K562 (cell line): ENCODE results near the gene ZNF157. TPM values are rescaled to one million over a fixed set of nuclear protein-coding genes. Genes with fewer than 3 reads are reported as not detected.
A peak's percentile ranks its signal among the peaks of the same experiment; 100 is the strongest.

ENCODE experiments used
- ATAC-seq: fragments of 200-7000 bp; cut with Tn5 transposase; 3 replicates; pipeline ENCODE4 v1.9.1; 2020; ENCODE audit warnings: moderate library complexity
- BruUV-seq: library from RNA; stranded (reverse); fragments of 400-500 nt; replicated peaks from 2 replicates; lab custom pipeline; 2021; lab: Mats Ljungman, UMichigan
- CTCF ChIA-PET: fragments of 300-600 bp; formaldehyde crosslinking; extraction: SDS; loops from one replicate; lab custom pipeline; 2021; ENCODE audit warnings: low intra/inter-chr PET ratio; lab: Yijun Ruan, JAX
- POLR2A ChIA-PET: fragments of 300-600, 350-650 bp; sonication (Branson Sonifier 250); formaldehyde crosslinking; extraction: SDS; loops from one replicate; lab custom pipeline; 2021; ENCODE audit warnings: antibody characterized with exemption, inconsistent platforms; lab: Yijun Ruan, JAX
- DNase-seq, 4 experiments: peaks; one replicate each; pipeline versions ENCODE4 v3.0.0 to v3.0.0-alpha.2; 2011 to 2018; ENCODE audit warnings: low spot score in 3 of 4, mixed read lengths in 3 of 4; ENCODE audit errors: extremely low read depth in 1 of 4
- FAIRE-seq: peaks from 2 replicates; lab custom pipeline; 2011; peaks lifted over from hg19 to GRCh38; lab: Jason Lieb, UNC
- H2AFZ ChIP-seq: 2 replicates; pipeline ENCODE4 v1.6.0; 2011; ENCODE audit warnings: low read depth, low read length, control low read depth, inconsistent platforms
- H3K27ac ChIP-seq: fragments of 200-600 bp; 3 replicates; pipeline ENCODE4 v1.8.0; 2011; ENCODE audit warnings: low read depth, mild to moderate bottlenecking, control low read depth, inconsistent platforms, low read length, moderate library complexity, mixed read lengths; ENCODE audit errors: extremely low read depth
- H3K27me3 ChIP-seq, 2 experiments: fragments of 300-600 bp in 1 of 2; 2 replicates in 1 of 2; 3 replicates in 1 of 2; pipeline versions ENCODE4 v1.6.0 to v1.8.0; 2011; ENCODE audit warnings: inconsistent platforms in 2 of 2, low read length in 2 of 2, mild to moderate bottlenecking in 1 of 2, mixed read lengths in 1 of 2, moderate library complexity in 1 of 2; ENCODE audit not compliant: control insufficient read depth in 2 of 2, insufficient read depth in 2 of 2
- H3K36me3 ChIP-seq: fragments of 300-600 bp; 3 replicates; pipeline ENCODE4 v1.8.0; 2011; ENCODE audit warnings: mild to moderate bottlenecking, low read length, inconsistent platforms; ENCODE audit not compliant: control insufficient read depth, insufficient read depth
- H3K4me1 ChIP-seq, 2 experiments: fragments of 200-600 bp in 1 of 2; replicated peaks in 1 of 2; 2 replicates in 1 of 2; 3 replicates in 1 of 2; pipeline versions ENCODE4 v1.5.1 to v1.8.0; 2011; ENCODE audit warnings: inconsistent platforms in 2 of 2, low read length in 2 of 2, mild to moderate bottlenecking in 1 of 2, mixed read lengths in 1 of 2, moderate library complexity in 1 of 2; ENCODE audit not compliant: control insufficient read depth in 2 of 2, insufficient read depth in 2 of 2
- H3K4me2 ChIP-seq: 2 replicates; pipeline ENCODE4 v1.6.1; 2011; ENCODE audit warnings: low read length, control low read depth, inconsistent platforms, mixed read lengths; ENCODE audit not compliant: insufficient read depth
- H3K4me3 ChIP-seq: fragments of 200-600 bp; sonication (generic), shearing (Covaris generic); 2 replicates; pipeline ENCODE4 v1.5.1; 2016; ENCODE audit warnings: control low read depth, inconsistent platforms
- H3K79me2 ChIP-seq: fragments of 200-600 bp; 3 replicates; pipeline ENCODE4 v1.8.0; 2011; ENCODE audit warnings: low read length, inconsistent platforms; ENCODE audit not compliant: control insufficient read depth, insufficient read depth
- H3K9ac ChIP-seq, 2 experiments: 2 replicates each; pipeline versions ENCODE4 v1.6.0 to v1.6.1; 2011; ENCODE audit warnings: low read depth in 2 of 2, low read length in 2 of 2, control low read depth in 1 of 2, inconsistent platforms in 1 of 2, mild to moderate bottlenecking in 1 of 2, mixed read lengths in 1 of 2; ENCODE audit not compliant: insufficient read depth in 1 of 2
- H3K9me1 ChIP-seq: one replicate; pipeline ENCODE4 v1.6.0; 2011; ENCODE audit warnings: inconsistent platforms, mild to moderate bottlenecking, low read length, moderate library complexity; ENCODE audit not compliant: control insufficient read depth, insufficient read depth
- H3K9me3 ChIP-seq: replicated peaks from 2 replicates; pipeline ENCODE4 v1.5.1; 2011; ENCODE audit warnings: low read depth, low read length, inconsistent platforms; ENCODE audit not compliant: control insufficient read depth, insufficient read depth
- H4K20me1 ChIP-seq: replicated peaks from 2 replicates; pipeline ENCODE4 v1.6.1; 2011; ENCODE audit warnings: low read length, inconsistent platforms, mixed read lengths; ENCODE audit not compliant: control insufficient read depth, insufficient read depth
- BCL6 ChIP-seq: fragments of 250-450 bp; sonication (Bioruptor Pico); IDR thresholded peaks from 2 replicates; pipeline ENCODE4 v1.4.0; 2020
- CEBPG ChIP-seq, 3 experiments: fragments of 200-800 bp in 1 of 3; sonication (Bioruptor generic) in 1 of 3; sonication (generic) in 1 of 3; formaldehyde crosslinking in 1 of 3; IDR thresholded peaks in 2 of 3; conservative IDR thresholded peaks in 1 of 3; 2 replicates each; pipeline versions ENCODE4 v1.6.1 to v1.8.0; 2016 to 2022; ENCODE audit warnings: missing compliant biosample characterization in 2 of 3, missing genetic modification characterization in 2 of 3, mild to moderate bottlenecking in 1 of 3, missing genetic modification reagents in 1 of 3
- CREM ChIP-seq: IDR thresholded peaks from 2 replicates; pipeline ENCODE4 v1.6.1; 2014; ENCODE audit warnings: antibody characterized with exemption, low read depth
- CTCFL ChIP-seq: IDR thresholded peaks from 2 replicates; pipeline ENCODE4 v1.6.1; 2011; ENCODE audit warnings: borderline replicate concordance, low read depth, mild to moderate bottlenecking, moderate library complexity, low read length; ENCODE audit not compliant: insufficient read depth, poor library complexity, severe bottlenecking
- NR2C1 ChIP-seq, 2 experiments: fragments of 450-650 bp; IDR thresholded peaks; 2 replicates each; pipeline ENCODE4 v1.6.1; 2017; ENCODE audit warnings: mild to moderate bottlenecking in 2 of 2, antibody characterized with exemption in 1 of 2, inconsistent platforms in 1 of 2, missing compliant biosample characterization in 1 of 2, missing genetic modification characterization in 1 of 2
- NRF1 ChIP-seq, 2 experiments: fragments of 450-650 bp; IDR thresholded peaks in 1 of 2; conservative IDR thresholded peaks in 1 of 2; 2 replicates each; pipeline ENCODE4 v1.6.1; 2014; ENCODE audit warnings: mild to moderate bottlenecking in 2 of 2
- SNRNP70 ChIP-seq: fragments of 200-400 bp; formaldehyde crosslinking; optimal IDR thresholded peaks from 2 replicates; pipeline ENCODE3; 2017; ENCODE audit warnings: low read depth, low read length
- TCF7L2 ChIP-seq: fragments of 150-350 bp; IDR thresholded peaks from 2 replicates; pipeline ENCODE4 v1.6.1; 2016; ENCODE audit warnings: low read depth, mild to moderate bottlenecking, low read length, moderate library complexity
- TSHZ1 ChIP-seq: fragments of 250-450 bp; sonication (Bioruptor Pico); IDR thresholded peaks from 2 replicates; pipeline ENCODE4 v1.4.0; 2020; ENCODE audit warnings: mild to moderate bottlenecking, moderate library complexity
- YY1 ChIP-seq, 3 experiments: IDR thresholded peaks; 2 replicates each; pipeline ENCODE4 v1.6.1; 2011; ENCODE audit warnings: low read length in 2 of 3, mild to moderate bottlenecking in 2 of 3, moderate library complexity in 2 of 3, borderline replicate concordance in 1 of 3, control low read depth in 1 of 3, low read depth in 1 of 3; ENCODE audit not compliant: insufficient read depth in 3 of 3, insufficient replicate concordance in 2 of 3, control insufficient read depth in 1 of 3, insufficient read length in 1 of 3; ENCODE audit errors: extremely low read depth in 1 of 3
- ZNF124 ChIP-seq: sonication (generic); formaldehyde crosslinking; IDR thresholded peaks from 2 replicates; pipeline ENCODE4 v1.8.1; 2022; ENCODE audit warnings: missing genetic modification reagents
- ZNF174 ChIP-seq: fragments of 250-450 bp; sonication (Bioruptor Pico); IDR thresholded peaks from 2 replicates; pipeline ENCODE4 v1.4.0; 2020; ENCODE audit warnings: mild to moderate bottlenecking
- WGBS: fragments of 100-300 bp; shearing (Covaris generic); methylation state at CpG from one replicate; pipeline ENCODE4 v1.1.6; 2016; ENCODE audit warnings: low coverage, mixed read lengths; ENCODE audit not compliant: insufficient coverage; ENCODE audit errors: missing lambda C conversion rate; 5-methylcytosine and 5-hydroxymethylcytosine counted together
- in situ Hi-C: fragments of 300-500 bp; cut with MboI; formaldehyde crosslinking; loops from 4 replicates; pipeline ENCODE4 v1.15.0; 2018; ENCODE audit warnings: inconsistent platforms, mixed read lengths
- intact Hi-C: fragments of 100-400 bp; cut with micrococcal nuclease; formaldehyde crosslinking; loops from 2 replicates; pipeline ENCODE4 v1.14.2; 2022
- polyA plus RNA-seq, 8 experiments: library from polyadenylated mRNA; depleted of rRNA in 4 of 8; stranded (reverse) in 5 of 8; unstranded in 3 of 8; fragments of >200 nt; fragmentation: Nextera tagmentation in 2 of 8; fragmentation: Illumina TruSeq in 1 of 8; extraction: Ambion mirVana in 2 of 8; extraction: Trizol in 1 of 8; gene quantifications; 2 replicates each; pipeline versions ENCODE4 v1.2.1 to v1.2.3, GENCODE V29; 2011 to 2014; ENCODE audit warnings: inconsistent platforms in 1 of 8, missing spikeins in 1 of 8
- total RNA-seq, 7 experiments: library from RNA; depleted of rRNA in 6 of 7; stranded (reverse); fragments of >200 nt in 6 of 7; fragmentation: Illumina TruSeq in 2 of 7; extraction: Trizol in 2 of 7; gene quantifications; 2 replicates each; pipeline versions ENCODE4 v1.2.1 to v1.2.3, GENCODE V29; 2011 to 2021; ENCODE audit warnings: low replicate concordance in 1 of 7

ZNF157 gene
- total and polyA plus RNA-seq, 9 of the 15 experiments (the other 6 are each of a cell fraction or from before 2014, with no cell fraction given) = 0.03 TPM; not detected in 8

- TF ChIP-seq ZNF174 (CRISPR knock-in tag) = no peak
- TF ChIP-seq, all 486 proteins: peak for 0
Measured at GRCh38 chrX:47370278-47370677, at the start of gene ZNF157 (continued).

GRCh38 chrX:47321386-47321785 lies 49.0 kb upstream of the ZNF157 start:
- in situ Hi-C loops = no loop called here
- no TSS peak for BruUV-seq
- no peaks in the 10 kb centered on the region for H3K9me1 ChIP-seq
- TF ChIP-seq ZNF124 (no peak), SNRNP70 (no peak), TCF7L2 (peak; percentile 80), NRF1 (conservative IDR thresholded peaks at IDR 0.05 in 1 of 2, IDR thresholded peaks at IDR 0.05 in 1 of 2) (no peak; a peak in 1 of 4 replicates), CTCFL (no peak), TSHZ1 (CRISPR knock-in tag) (no peak), CEBPG (CRISPR knock-in tag; IDR thresholded peaks at IDR 0.05) (no peak), CEBPG (tag; conservative IDR thresholded peaks at IDR 0.05 in 1 of 2, IDR thresholded peaks at IDR 0.05 in 1 of 2) (no peak), BCL6 (no peak), YY1 (IDR thresholded peaks at IDR 0.05; ENCODE audit: borderline replicate concordance in 1 of 3, control insufficient read depth in 1 of 3, extremely low read depth in 1 of 3, insufficient read depth in 3 of 3, insufficient read length in 1 of 3, insufficient replicate concordance in 2 of 3, low read depth in 1 of 3, low read length in 2 of 3) (peak; percentile 85 to 99 (median 95)), NR2C1 (IDR thresholded peaks at IDR 0.05) (0 out of 2 replicates have a peak, but pooled peaks have one; percentile 30), NR2C1 (tag; IDR thresholded peaks at IDR 0.05) (no peak; the same call in 1 of the 2 replicates), CREM (peak; percentile 61)

More at GRCh38 chrX:47321386-47321785, 49.0 kb upstream of the ZNF157 start:
- WGBS = 55% methylated on average over 9 of the region's 19 CpGs
- no peak overlapping the region for H3K27ac ChIP-seq
- no peaks in the 10 kb centered on the region for H3K79me2 ChIP-seq
- no peaks in the 10 kb centered on the region for H4K20me1 ChIP-seq
- ATAC-seq = peak; percentile 94
- no peak overlapping the region for H3K4me2 ChIP-seq
- H3K9me3 ChIP-seq = no peaks in the 10 kb centered on the region
- H3K9ac ChIP-seq = no peak overlapping the region
- no peaks in the 10 kb centered on the region for H3K4me1 ChIP-seq
- no peak overlapping the region for H3K4me3 ChIP-seq
- POLR2A ChIA-PET = no interaction called here
- peak; percentile 30 to 61 (median 48) for DNase-seq
- CTCF ChIA-PET = no interaction called here
- H2AFZ ChIP-seq = peak overlapping the region; percentile 74
- no peak for FAIRE-seq
- intact Hi-C loops = no loop called here
- no peaks in the 10 kb centered on the region for H3K36me3 ChIP-seq
- H3K27me3 ChIP-seq = no peaks in the 10 kb centered on the region; a peak in 1 of 5 replicates
